SK-N-SH (cell line): ENCODE data around the gene AGAP1.

Experiments used
- GABPA ChIP-seq: IDR thresholded peaks from 2 replicates; pipeline ENCODE4 v1.4.0; 2012; ENCODE audit warnings: low read depth, mild to moderate bottlenecking
- RAD21 ChIP-seq: IDR thresholded peaks from 2 replicates; pipeline ENCODE4 v1.6.1; 2012; ENCODE audit warnings: mild to moderate bottlenecking, low read length
- SMC3 ChIP-seq: IDR thresholded peaks from 2 replicates; pipeline ENCODE4 v1.6.1; 2012; ENCODE audit warnings: low read depth, low read length, improper control_type of control experiment
- TF ChIP-seq, protein P1 (sequence below): fragments of 200-600 bp; sonication (generic); IDR thresholded peaks from 2 replicates; pipeline ENCODE4 v1.6.1; 2017; ENCODE audit warnings: antibody characterized with exemption, mild to moderate bottlenecking, moderate library complexity

DNA sequence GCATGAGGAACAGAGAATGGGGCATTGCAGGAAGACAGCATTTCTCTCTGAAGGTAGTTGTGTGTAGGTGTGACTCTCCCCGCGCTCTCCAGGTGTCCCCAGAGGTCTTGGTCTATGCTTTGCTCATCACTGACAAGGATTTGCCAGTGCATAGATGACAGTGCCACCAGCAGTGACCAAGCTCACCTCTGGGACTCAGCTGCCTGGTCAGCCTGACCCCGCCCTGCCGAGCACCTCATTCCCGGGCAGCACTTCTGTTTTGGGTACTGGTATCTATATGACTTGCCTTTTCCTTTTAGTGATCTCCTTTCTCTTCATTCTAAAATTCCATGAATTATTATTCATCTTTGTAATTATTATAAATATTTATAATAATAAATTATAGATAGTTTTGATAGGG lies 615.2 kb downstream of the AGAP1 start:
- no peak for TF ChIP-seq RAD21
- TF ChIP-seq SMC3: no peak
- TF ChIP-seq, protein P1, sequence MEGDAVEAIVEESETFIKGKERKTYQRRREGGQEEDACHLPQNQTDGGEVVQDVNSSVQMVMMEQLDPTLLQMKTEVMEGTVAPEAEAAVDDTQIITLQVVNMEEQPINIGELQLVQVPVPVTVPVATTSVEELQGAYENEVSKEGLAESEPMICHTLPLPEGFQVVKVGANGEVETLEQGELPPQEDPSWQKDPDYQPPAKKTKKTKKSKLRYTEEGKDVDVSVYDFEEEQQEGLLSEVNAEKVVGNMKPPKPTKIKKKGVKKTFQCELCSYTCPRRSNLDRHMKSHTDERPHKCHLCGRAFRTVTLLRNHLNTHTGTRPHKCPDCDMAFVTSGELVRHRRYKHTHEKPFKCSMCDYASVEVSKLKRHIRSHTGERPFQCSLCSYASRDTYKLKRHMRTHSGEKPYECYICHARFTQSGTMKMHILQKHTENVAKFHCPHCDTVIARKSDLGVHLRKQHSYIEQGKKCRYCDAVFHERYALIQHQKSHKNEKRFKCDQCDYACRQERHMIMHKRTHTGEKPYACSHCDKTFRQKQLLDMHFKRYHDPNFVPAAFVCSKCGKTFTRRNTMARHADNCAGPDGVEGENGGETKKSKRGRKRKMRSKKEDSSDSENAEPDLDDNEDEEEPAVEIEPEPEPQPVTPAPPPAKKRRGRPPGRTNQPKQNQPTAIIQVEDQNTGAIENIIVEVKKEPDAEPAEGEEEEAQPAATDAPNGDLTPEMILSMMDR: no peak
- no peak for TF ChIP-seq GABPA
